Measurements from ENCODE around the gene FSD1L. TPM values are rescaled to one million over a fixed set of nuclear protein-coding genes. Genes with fewer than 3 reads are reported as not detected.

FSD1L gene
- total RNA-seq: 10.5 TPM

GRCh38 chr9:105447814-105448812, at the start of gene FSD1L:
TSS of gene FSD1L (plus strand) at chr9:105448034. CDS start at chr9:105448221, 187 bp downstream.

GRCh38 chr9:105557804-105558610, 110.2 kb downstream of the FSD1L start, which contains the start of gene FKTN:
TSS of gene FKTN (plus strand) at chr9:105558131. CDS start at chr9:105575033, 16,902 bp downstream.

Other genes starting within 250 kb of the FSD1L start
- gene SLC44A1, start 203.4 kb upstream of the FSD1L start, total RNA-seq: 56.5 TPM
- gene FKTN, start 110.1 kb downstream of the FSD1L start, total RNA-seq: 17.0 TPM
- 4.1 TPM for gene TAL2, start 214.4 kb downstream of the FSD1L start, total RNA-seq
- 33.5 TPM for gene TMEM38B, start 246.5 kb downstream of the FSD1L start, total RNA-seq